OCI-LY3 (cell line): ENCODE data around the gene TMEM234.
"Not testable (repeated sequence)": the region's sequence is repeated elsewhere in the genome, so short reads cannot be mapped to it uniquely, and the experiment has no call there.

Experiments
- H2AFZ ChIP-seq: fragments of 200-600, 300-600 bp; shearing (Covaris generic); 2 replicates; pipeline ENCODE4 v1.6.0; 2014; ENCODE audit warnings: antibody characterized with exemption, low read depth, low read length
- H3K27ac ChIP-seq: fragments of 200-600, 300-600 bp; sonication (generic); 2 replicates; pipeline ENCODE4 v1.5.1; 2014; ENCODE audit warnings: mild to moderate bottlenecking, low read length, moderate library complexity, mixed read lengths
- H3K27me3 ChIP-seq: fragments of 200-600, 300-600 bp; sonication (generic); 2 replicates; pipeline ENCODE4 v1.6.1; 2014; ENCODE audit warnings: low read depth, low read length, mixed read lengths
- H3K36me3 ChIP-seq: fragments of 200-600, 300-600 bp; sonication (generic); replicated peaks from 2 replicates; pipeline ENCODE3; 2014; ENCODE audit warnings: low read depth, low read length, mixed read lengths
- H3K4me1 ChIP-seq: fragments of 300-600, 200-600 bp; sonication (generic); 2 replicates; pipeline ENCODE4 v1.6.1; 2014; ENCODE audit warnings: low read length, mixed read lengths
- H3K4me2 ChIP-seq: fragments of 200-600, 300-600 bp; sonication (generic); 2 replicates; pipeline ENCODE4 v1.6.1; 2014; ENCODE audit warnings: low read length, mixed read lengths
- H3K4me3 ChIP-seq: fragments of 300-600, 200-600 bp; sonication (generic); 2 replicates; pipeline ENCODE4 v1.5.1; 2014; ENCODE audit warnings: antibody characterized with exemption, mild to moderate bottlenecking, low read length, moderate library complexity
- H3K79me2 ChIP-seq: fragments of 300-600, 200-600 bp; shearing (Covaris generic); 2 replicates; pipeline ENCODE4 v1.6.1; 2014; ENCODE audit warnings: mild to moderate bottlenecking, low read length, mixed read lengths
- H3K9ac ChIP-seq: fragments of 300-600, 200-600 bp; shearing (Covaris generic); 2 replicates; pipeline ENCODE4 v1.6.0; 2014; ENCODE audit warnings: mild to moderate bottlenecking, low read length, moderate library complexity
- H3K9me3 ChIP-seq: fragments of 200-600, 300-600 bp; shearing (Covaris generic); 2 replicates; pipeline ENCODE4 v1.6.1; 2014; ENCODE audit warnings: low read length, mixed read lengths; ENCODE audit not compliant: insufficient read depth
- H4K20me1 ChIP-seq: fragments of 200-600, 300-600 bp; sonication (generic); 2 replicates; pipeline ENCODE4 v1.6.1; 2016; ENCODE audit warnings: low read length, mixed read lengths; ENCODE audit not compliant: insufficient read depth
- CTCF ChIP-seq: fragments of 200-600, 300-600 bp; sonication (generic); IDR thresholded peaks from 2 replicates; pipeline ENCODE4 v1.5.1; 2014; ENCODE audit warnings: antibody characterized with exemption, low read length, low read depth
- EZH2phosphoT487 ChIP-seq: fragments of 200-600 bp; shearing (Covaris generic); IDR thresholded peaks from 2 replicates; pipeline ENCODE4 v1.6.1; 2018; ENCODE audit warnings: antibody characterized with exemption, mixed run types, low read depth

TMEM234 gene

GRCh38 chr1:32263744-32264143 is 41.6 kb upstream of the TMEM234 start:
- Histone ChIP-seq H3K79me2 (no peaks in the 10 kb centered on the region), H3K9ac (no peak overlapping the region), H2AFZ (no peak overlapping the region), H4K20me1 (no peaks in the 10 kb centered on the region), H3K4me3 (no peak overlapping the region), H3K27ac (no peak overlapping the region), H3K27me3 (no peaks in the 10 kb centered on the region), H3K36me3 (no peaks in the 10 kb centered on the region), H3K4me2 (no peak overlapping the region), H3K9me3 (no peaks in the 10 kb centered on the region), H3K4me1 (peaks cover 13% of the 10 kb centered on the region; the same call in 1 of the 2 replicates)
- TF ChIP-seq CTCF (no peak), EZH2phosphoT487 (no peak)

- not testable (repeated sequence) for H3K79me2 ChIP-seq, H3K9ac ChIP-seq, H3K4me2 ChIP-seq, H3K27me3 ChIP-seq, H2AFZ ChIP-seq, H4K20me1 ChIP-seq, H3K36me3 ChIP-seq, H3K4me3 ChIP-seq, H3K9me3 ChIP-seq, H3K27ac ChIP-seq
- H3K4me1 ChIP-seq: peaks cover 13% of the 10 kb centered on the region; the same call in 1 of the 2 replicates
Measured at GRCh38 chr1:32263236-32263593, 41.1 kb upstream of the TMEM234 start.

GRCh38 chr1:32257227-32257508 is 35.0 kb upstream of the TMEM234 start:
- H3K4me3 ChIP-seq: no peak overlapping the region
- no peaks in the 10 kb centered on the region for H3K36me3 ChIP-seq
- no peaks in the 10 kb centered on the region for H4K20me1 ChIP-seq
- no peak overlapping the region for H3K9ac ChIP-seq
- no peak overlapping the region for H2AFZ ChIP-seq
- H3K9me3 ChIP-seq: no peaks in the 10 kb centered on the region
- no peaks in the 10 kb centered on the region for H3K79me2 ChIP-seq
- H3K4me1 ChIP-seq: peaks cover 29% of the 10 kb centered on the region
- H3K27ac ChIP-seq: no peak overlapping the region
- H3K27me3 ChIP-seq: no peaks in the 10 kb centered on the region
- no peak for TF ChIP-seq EZH2phosphoT487
- no peak for TF ChIP-seq CTCF
- H3K4me2 ChIP-seq: no peak overlapping the region

- H3K4me1 ChIP-seq: peaks cover 33% of the 10 kb centered on the region
- peak overlapping the region; percentile 84 for H2AFZ ChIP-seq
- TF ChIP-seq CTCF: no peak
- H3K79me2 ChIP-seq: no peaks in the 10 kb centered on the region
- no peaks in the 10 kb centered on the region for H3K9me3 ChIP-seq
- H3K4me2 ChIP-seq: peak overlapping the region; percentile 41
- H3K36me3 ChIP-seq: no peaks in the 10 kb centered on the region
- no peaks in the 10 kb centered on the region for H3K27me3 ChIP-seq
- no peaks in the 10 kb centered on the region for H4K20me1 ChIP-seq
- H3K9ac ChIP-seq: no peak overlapping the region
- H3K27ac ChIP-seq: no peak overlapping the region
- H3K4me3 ChIP-seq: no peak overlapping the region
Measured at GRCh38 chr1:32256473-32257226, 34.5 kb upstream of the TMEM234 start.
